ENCODE data around the gene ZNF302.
"Not testable (repeated sequence)": the region's sequence is repeated elsewhere in the genome, so short reads cannot be mapped to it uniquely, and the experiment has no call there.

The ZNF302 gene

GRCh38 chr19:34671972-34672371 is 5.5 kb upstream of the ZNF302 start:
- DNase-seq (ENCODE audit: low read depth) = no peak

- DNase-seq (ENCODE audit: low read depth) = no peak
Observed at GRCh38 chr19:34673590-34673989, 3.9 kb upstream of the ZNF302 start.

- DNase-seq (ENCODE audit: low read depth) = no peak
Observed at GRCh38 chr19:34675250-34675649, 2.2 kb upstream of the ZNF302 start.

- DNase-seq (ENCODE audit: low read depth) = no peak
Observed at GRCh38 chr19:34675919-34676318, 1.6 kb upstream of the ZNF302 start.

- DNase-seq (ENCODE audit: low read depth) = no peak
Observed at GRCh38 chr19:34676697-34677385, 637 bp upstream of the ZNF302 start, which contains the start of gene SCGB2B2. SCGB2B2 (minus strand) TSS chr19:34677159; CDS start chr19:34594563, 82,596 bp downstream.

GRCh38 chr19:34678085-34678412 is 571 bp downstream of the ZNF302 start:
- DNase-seq (ENCODE audit: low read depth) = no peak

- DNase-seq (ENCODE audit: low read depth) = no peak
Observed at GRCh38 chr19:34678421-34678820, 943 bp downstream of the ZNF302 start.

- DNase-seq (ENCODE audit: low read depth) = no peak
Observed at GRCh38 chr19:34681478-34681877, 4.0 kb downstream of the ZNF302 start.

GRCh38 chr19:34685266-34685665 is 7.8 kb downstream of the ZNF302 start:
- DNase-seq (ENCODE audit: low read depth) = not testable (repeated sequence)

- DNase-seq (ENCODE audit: low read depth) = peak; percentile 15
Observed at GRCh38 chr19:34686455-34686854, 9.0 kb downstream of the ZNF302 start.

- DNase-seq (ENCODE audit: low read depth) = no peak
Observed at GRCh38 chr19:34687348-34687747, 9.9 kb downstream of the ZNF302 start.

- DNase-seq (ENCODE audit: low read depth) = no peak
Observed at GRCh38 chr19:34688592-34688991, 11.1 kb downstream of the ZNF302 start.

- no peak for DNase-seq (ENCODE audit: low read depth)
Observed at GRCh38 chr19:34690372-34690771, 12.9 kb downstream of the ZNF302 start.

- no peak for DNase-seq (ENCODE audit: low read depth)
Observed at GRCh38 chr19:34692549-34692948, 15.1 kb downstream of the ZNF302 start.

- no peak for DNase-seq (ENCODE audit: low read depth)
Observed at GRCh38 chr19:34707661-34708060, 30.2 kb downstream of the ZNF302 start.

- no peak for DNase-seq (ENCODE audit: low read depth)
Observed at GRCh38 chr19:34711890-34712289, 34.4 kb downstream of the ZNF302 start.

GRCh38 chr19:34712395-34713261 is 35.1 kb downstream of the ZNF302 start:
- DNase-seq (ENCODE audit: low read depth) = peak; percentile 81

GRCh38 chr19:34713262-34713637 is 35.8 kb downstream of the ZNF302 start:
- DNase-seq (ENCODE audit: low read depth) = no peak

GRCh38 chr19:34715357-34715756 is 37.9 kb downstream of the ZNF302 start:
- DNase-seq (ENCODE audit: low read depth) = no peak

GRCh38 chr19:34722353-34722752 is 44.9 kb downstream of the ZNF302 start:
- no peak for DNase-seq (ENCODE audit: low read depth)

GRCh38 chr19:34725400-34725799 is 47.9 kb downstream of the ZNF302 start:
- DNase-seq (ENCODE audit: low read depth) = no peak

GRCh38 chr19:34731019-34731829 is 53.7 kb downstream of the ZNF302 start:
- DNase-seq (ENCODE audit: low read depth) = no peak

GRCh38 chr19:34731964-34732363 is 54.5 kb downstream of the ZNF302 start:
- DNase-seq (ENCODE audit: low read depth) = no peak

Measured in iris pigment epithelial cell (primary cell).